GM18861 (cell line): Measurements from ENCODE around the gene PPFIBP2.

Experiments used
- ATAC-seq: cut with Tn5 transposase; IDR thresholded peaks from one replicate; pipeline ENCODE4 v1.9.1; 2021; ENCODE audit not compliant: unreplicated experiment

Gene PPFIBP2

GRCh38 chr11:7575841-7576725 lies 62.3 kb downstream of the PPFIBP2 start:
- no peak for ATAC-seq

- ATAC-seq: no peak
These were observed 63.0 kb downstream of the PPFIBP2 start for GRCh38 chr11:7576726-7577290.

DNA sequence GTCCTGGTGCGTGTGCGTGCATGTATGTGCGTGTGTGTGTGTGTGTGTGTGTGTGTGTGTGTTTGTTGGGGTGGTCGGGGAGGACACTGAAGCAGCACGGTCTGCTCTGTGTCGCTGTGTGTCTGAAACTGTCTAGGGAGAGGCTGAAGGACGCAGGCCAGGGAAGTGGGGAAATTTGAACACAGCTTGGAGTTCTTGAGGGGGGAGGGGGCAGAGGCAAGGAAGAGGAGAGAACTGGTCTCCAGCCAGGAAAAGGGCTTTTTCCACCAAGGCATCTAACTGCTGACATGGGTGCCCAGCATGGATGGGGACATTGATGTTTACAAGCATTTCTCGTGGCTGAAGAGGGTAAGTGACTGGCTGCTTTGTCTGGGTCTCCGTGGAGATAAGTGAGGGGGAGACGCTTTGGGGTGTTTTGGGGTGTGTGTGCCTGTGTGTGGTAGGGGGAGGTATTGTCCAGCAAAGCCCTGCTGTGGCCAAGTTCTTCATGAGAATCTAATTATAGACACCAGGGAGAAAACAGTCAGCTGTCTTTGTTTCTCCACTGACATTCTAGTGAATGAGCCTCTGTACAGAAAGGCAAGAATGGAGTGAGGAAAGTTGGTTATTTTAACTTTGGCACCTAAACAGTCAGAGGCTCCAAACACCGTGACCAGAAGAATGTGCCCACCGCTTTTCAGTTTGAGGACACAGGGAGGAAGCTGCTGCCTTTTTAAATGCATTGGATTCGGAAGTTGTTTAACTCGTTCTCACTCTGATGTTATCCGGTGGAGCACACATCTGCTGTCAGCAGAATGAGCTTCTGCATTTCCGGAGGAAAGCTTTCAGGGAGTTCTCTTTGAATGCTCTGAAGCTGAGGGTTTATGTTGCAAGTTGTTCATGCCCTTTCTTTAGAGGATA lies 63.7 kb downstream of the PPFIBP2 start:
- peak; percentile 39 for ATAC-seq

DNA sequence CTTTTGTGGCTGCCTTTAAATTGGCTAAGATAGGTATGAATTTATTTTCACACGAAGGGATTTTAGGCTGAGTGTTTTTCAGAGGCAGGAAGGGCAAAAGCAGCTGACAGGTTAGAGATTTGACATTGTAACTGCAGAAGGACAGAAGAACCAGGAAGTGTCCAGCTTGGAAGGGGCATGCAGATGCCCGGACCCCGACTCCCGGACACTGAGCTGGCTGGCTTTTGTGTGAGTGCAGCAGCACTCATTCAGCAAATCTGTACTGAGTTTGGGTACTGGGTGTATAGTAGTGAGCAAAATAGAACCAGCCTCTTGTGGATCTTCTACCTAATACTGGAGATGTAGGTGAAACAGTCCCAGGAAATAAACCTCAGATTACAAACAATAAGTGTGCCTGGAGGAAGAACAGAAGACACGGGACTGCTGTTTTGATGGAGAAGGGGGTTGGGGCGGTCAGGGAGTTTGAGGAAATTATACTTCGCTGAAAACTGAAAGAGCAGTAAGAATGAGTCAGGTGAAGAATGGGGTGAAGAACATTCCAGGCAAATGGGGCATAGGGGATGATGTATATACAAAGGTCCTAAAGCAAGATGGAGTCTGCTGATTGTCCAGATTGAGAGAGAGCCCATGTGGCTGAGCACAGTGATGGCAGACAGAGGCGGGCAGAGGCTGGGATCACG lies 64.6 kb downstream of the PPFIBP2 start:
- peak; percentile 12 for ATAC-seq

DNA sequence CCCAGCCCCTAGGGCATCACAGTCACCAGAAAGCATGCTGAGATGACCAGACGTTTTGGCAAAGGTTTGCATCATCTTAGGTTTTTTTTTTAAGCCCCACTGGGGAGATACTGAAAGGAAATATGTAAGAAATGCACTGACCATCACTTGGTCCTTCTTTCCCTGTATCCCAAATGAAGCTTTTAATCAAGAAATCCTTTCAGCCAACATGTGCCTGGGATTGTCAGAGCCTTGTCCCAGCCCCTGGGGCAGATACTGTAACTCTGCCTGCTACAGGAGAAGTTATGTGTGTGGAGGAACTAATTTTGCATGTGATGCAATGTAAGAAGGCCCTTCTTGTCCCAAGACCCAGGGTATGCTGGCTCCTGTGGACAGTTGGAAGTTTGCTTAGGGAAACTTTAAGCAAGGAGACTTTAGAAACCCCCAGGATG lies 65.6 kb downstream of the PPFIBP2 start:
- ATAC-seq: no peak

GRCh38 chr11:7581021-7581590 lies 67.3 kb downstream of the PPFIBP2 start:
- ATAC-seq: no peak

GRCh38 chr11:7582338-7582985 lies 68.7 kb downstream of the PPFIBP2 start:
- ATAC-seq: no peak

- ATAC-seq: no peak
These were observed 69.4 kb downstream of the PPFIBP2 start for GRCh38 chr11:7583248-7583647.

GRCh38 chr11:7584910-7585309 lies 71.1 kb downstream of the PPFIBP2 start:
- ATAC-seq: no peak

DNA sequence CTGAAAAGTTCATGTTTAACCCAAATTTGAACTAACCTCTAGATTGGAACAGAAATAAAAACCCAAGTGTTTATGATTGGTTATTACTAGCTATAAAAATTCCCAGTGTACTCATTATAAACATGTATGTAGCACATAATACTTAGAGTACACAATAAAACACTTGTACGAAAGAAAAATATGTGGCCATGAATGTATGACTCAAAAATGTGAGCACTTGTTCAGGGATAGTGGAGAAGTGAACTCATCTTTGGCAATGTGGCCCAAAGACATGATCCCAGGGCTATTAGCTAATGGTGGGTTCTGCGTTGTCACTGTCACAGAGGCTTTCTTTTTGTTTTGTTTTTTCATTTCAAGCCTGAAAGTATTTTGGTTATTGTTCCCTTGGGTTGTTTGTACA lies 72.0 kb downstream of the PPFIBP2 start:
- no peak for ATAC-seq

- no peak for ATAC-seq
These were observed 72.6 kb downstream of the PPFIBP2 start for GRCh38 chr11:7586376-7586775.

GRCh38 chr11:7587712-7588111 lies 73.9 kb downstream of the PPFIBP2 start:
- no peak for ATAC-seq

DNA sequence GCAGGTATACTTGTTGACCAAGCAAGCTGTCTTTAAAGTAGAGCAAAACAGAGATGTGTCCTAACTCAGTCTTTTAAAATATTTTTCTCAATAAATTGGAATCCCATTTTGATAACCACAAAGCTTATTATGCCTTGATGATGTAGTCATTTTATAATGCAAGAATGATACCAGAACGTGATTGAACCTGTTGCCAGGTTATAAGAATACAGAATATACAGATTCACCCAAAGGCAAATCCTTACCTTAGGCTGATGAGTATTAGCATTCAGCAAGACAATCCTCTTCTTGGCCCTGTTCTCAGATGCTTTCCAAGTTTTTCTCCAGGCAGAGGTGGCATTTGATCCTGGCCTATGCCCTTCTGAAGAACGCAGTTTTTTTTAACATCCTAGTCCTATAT lies 76.1 kb downstream of the PPFIBP2 start:
- ATAC-seq: no peak

- ATAC-seq: no peak
These were observed 76.7 kb downstream of the PPFIBP2 start for GRCh38 chr11:7590529-7590928.

- ATAC-seq: no peak
These were observed 77.5 kb downstream of the PPFIBP2 start for GRCh38 chr11:7591107-7591894.

DNA sequence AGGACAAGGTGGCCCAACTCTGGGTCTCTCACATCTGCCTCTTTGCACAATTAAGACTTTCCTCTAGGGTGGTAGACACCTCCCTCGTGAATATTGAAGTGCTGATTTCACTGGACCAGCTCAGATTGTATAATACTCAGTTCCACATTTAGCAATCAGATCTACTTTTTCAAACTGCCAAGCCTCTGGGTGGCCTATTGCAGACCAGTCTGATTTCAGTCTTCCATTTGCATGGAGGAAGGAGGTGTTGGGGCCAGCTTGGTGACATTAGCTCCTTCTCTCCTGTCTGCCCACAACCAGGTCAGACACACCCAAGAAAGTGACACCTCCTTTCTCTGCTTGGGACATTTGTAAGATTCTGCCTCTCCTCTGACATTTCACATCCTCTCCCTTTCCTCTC lies 78.2 kb downstream of the PPFIBP2 start:
- no peak for ATAC-seq

DNA sequence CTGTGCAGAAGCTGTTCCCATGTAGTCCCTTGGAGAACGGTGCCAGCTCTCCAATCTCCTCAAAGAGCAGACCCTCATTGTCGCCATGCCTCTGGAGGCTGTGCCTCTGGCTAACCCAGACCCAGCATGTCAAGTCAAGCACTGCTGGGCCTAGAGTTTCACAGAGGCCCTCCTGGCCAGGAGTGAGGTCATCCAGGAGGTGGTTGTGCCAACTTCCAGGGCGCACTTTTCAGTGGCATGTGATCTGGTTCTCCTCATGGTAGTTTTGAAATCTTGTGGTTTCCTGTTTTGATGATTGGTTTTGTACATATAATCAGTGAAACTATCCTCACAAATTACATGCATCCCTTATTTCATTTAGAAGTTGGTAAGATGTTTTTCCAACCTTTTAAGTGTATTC lies 78.9 kb downstream of the PPFIBP2 start:
- ATAC-seq: no peak

DNA sequence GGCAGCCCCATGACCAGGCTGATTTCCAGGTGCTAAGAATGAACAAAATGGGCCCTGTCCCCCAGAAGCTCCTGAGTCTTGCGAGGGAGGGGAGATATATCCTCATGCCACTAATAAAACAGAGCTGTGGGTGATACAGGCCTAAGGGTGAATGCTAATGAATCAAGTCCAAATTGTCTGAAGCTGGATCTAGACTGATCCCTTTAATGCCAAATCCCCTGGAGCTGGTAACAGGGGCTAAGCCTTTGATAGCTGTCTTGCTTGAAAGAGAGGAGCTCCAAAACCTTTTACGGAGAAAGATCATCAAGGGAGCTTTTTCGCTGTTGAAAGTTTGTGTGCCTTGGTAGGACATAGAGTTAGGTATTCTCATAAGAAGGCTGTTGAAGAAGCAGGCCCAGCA lies 79.7 kb downstream of the PPFIBP2 start:
- no peak for ATAC-seq
